Measurements from ENCODE around the gene IBSP. TPM values are rescaled to one million over a fixed set of nuclear protein-coding genes. Genes with fewer than 3 reads are reported as not detected.

Gene IBSP
- total and polyA plus RNA-seq, 9 of the 15 experiments (the other 6 are each of a cell fraction or from before 2014, with no cell fraction given): not detected

- TF ChIP-seq, protein P1, sequence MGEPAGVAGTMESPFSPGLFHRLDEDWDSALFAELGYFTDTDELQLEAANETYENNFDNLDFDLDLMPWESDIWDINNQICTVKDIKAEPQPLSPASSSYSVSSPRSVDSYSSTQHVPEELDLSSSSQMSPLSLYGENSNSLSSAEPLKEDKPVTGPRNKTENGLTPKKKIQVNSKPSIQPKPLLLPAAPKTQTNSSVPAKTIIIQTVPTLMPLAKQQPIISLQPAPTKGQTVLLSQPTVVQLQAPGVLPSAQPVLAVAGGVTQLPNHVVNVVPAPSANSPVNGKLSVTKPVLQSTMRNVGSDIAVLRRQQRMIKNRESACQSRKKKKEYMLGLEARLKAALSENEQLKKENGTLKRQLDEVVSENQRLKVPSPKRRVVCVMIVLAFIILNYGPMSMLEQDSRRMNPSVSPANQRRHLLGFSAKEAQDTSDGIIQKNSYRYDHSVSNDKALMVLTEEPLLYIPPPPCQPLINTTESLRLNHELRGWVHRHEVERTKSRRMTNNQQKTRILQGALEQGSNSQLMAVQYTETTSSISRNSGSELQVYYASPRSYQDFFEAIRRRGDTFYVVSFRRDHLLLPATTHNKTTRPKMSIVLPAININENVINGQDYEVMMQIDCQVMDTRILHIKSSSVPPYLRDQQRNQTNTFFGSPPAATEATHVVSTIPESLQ (CRISPR knock-in tag; IDR thresholded peaks at IDR 0.05): no peak
- TF ChIP-seq SIN3B (IDR thresholded peaks at IDR 0.05; ENCODE audit: low read depth) (no peak), BDP1 (IDR thresholded peaks at IDR 0.05; ENCODE audit: insufficient read depth, insufficient read length) (no peak), MAX (CRISPR knock-in tag; IDR thresholded peaks at IDR 0.05) (no peak)
These were observed 45.1 kb downstream of the IBSP start (continued) for GRCh38 chr4:87844452-87844851.

- no peak overlapping the region for H3K4me2 ChIP-seq (ENCODE audit: insufficient read depth, low read length)
- intact Hi-C loops (cut with micrococcal nuclease) (loop anchor here (5.0 kb wide), 1 partner anchor 349 kb away; no protein-coding TSS in a partner anchor), in situ Hi-C loops (cut with MboI) (loop anchor here (10.0 kb wide), 2 partner anchors 581 to 951 kb away; partner anchors contain the start of gene C4orf36)
- ChIA-PET POLR2A (no interaction called here), CTCF (ENCODE audit: low intra/inter-chr PET ratio) (no interaction called here)
- no peak for ATAC-seq
- no peak overlapping the region for H3K4me3 ChIP-seq
- 1% methylated on average over 5 of the region's 5 CpGs for WGBS (ENCODE audit: insufficient coverage, low coverage, missing lambda C conversion rate)
- peaks cover 0 to 7% of the 10 kb centered on the region in 2 experiments; a peak in 1 of 5 replicates for H3K4me1 ChIP-seq (replicated peaks in 1 of 2; ENCODE audit: control insufficient read depth in 2 of 2, insufficient read depth in 2 of 2, low read length in 2 of 2)
- no peaks in the 10 kb centered on the region for H4K20me1 ChIP-seq (replicated peaks; ENCODE audit: control insufficient read depth, insufficient read depth, low read length)
- no peak for TF ChIP-seq ZNF707 (CRISPR knock-in tag; conservative IDR thresholded peaks at IDR 0.05)
- no peak for TF ChIP-seq ZBTB34 (CRISPR knock-in tag; IDR thresholded peaks at IDR 0.05)
- TF ChIP-seq BRF1 (IDR thresholded peaks at IDR 0.05; ENCODE audit: borderline replicate concordance, extremely low read depth, insufficient read length): no peak
- no peak for TF ChIP-seq SIRT6 (IDR thresholded peaks at IDR 0.05; ENCODE audit: low read depth, low read length)
- no peak for TF ChIP-seq ZKSCAN1 (IDR thresholded peaks at IDR 0.05; ENCODE audit: low read depth, low read length)
- no peak for TF ChIP-seq ZNF316 (IDR thresholded peaks at IDR 0.05)
- no peaks in the 10 kb centered on the region for H3K27me3 ChIP-seq (ENCODE audit: control insufficient read depth in 2 of 2, insufficient read depth in 2 of 2, low read length in 2 of 2)
- no peaks in the 10 kb centered on the region for H3K9me1 ChIP-seq (ENCODE audit: control insufficient read depth, insufficient read depth, low read length)
- FAIRE-seq: no peak
- no peak overlapping the region for H3K9ac ChIP-seq (ENCODE audit: insufficient read depth in 1 of 2, low read depth in 2 of 2, low read length in 2 of 2)
- DNase-seq (ENCODE audit: extremely low read depth in 1 of 4, low spot score in 3 of 4): no peak
- no peak overlapping the region for H2AFZ ChIP-seq (ENCODE audit: low read depth, low read length)
- BruUV-seq (replicated peaks): no TSS peak
- no peaks in the 10 kb centered on the region for H3K36me3 ChIP-seq (ENCODE audit: control insufficient read depth, insufficient read depth, low read length)
- H3K9me3 ChIP-seq (replicated peaks; ENCODE audit: control insufficient read depth, insufficient read depth, low read depth, low read length): no peaks in the 10 kb centered on the region
- H3K79me2 ChIP-seq (ENCODE audit: control insufficient read depth, insufficient read depth, low read length): no peaks in the 10 kb centered on the region
- H3K27ac ChIP-seq (ENCODE audit: extremely low read depth, low read depth, low read length): no peak overlapping the region
These were observed 46.9 kb downstream of the IBSP start for GRCh38 chr4:87846226-87846625.
